Activated CD8-positive, alpha-beta T cell treated with anti-CD3 and anti-CD28 coated beads, Interleukin-2, amount 10 ng/mL, durations not matched to agents 7 days and 5 days (primary cell): Measurements from ENCODE around the gene PCSK4. TPM values are rescaled to one million over a fixed set of nuclear protein-coding genes. Genes with fewer than 3 reads are reported as not detected.

Source experiments
- ATAC-seq: fragments of 150-1000 bp; cut with Tn5 transposase; one replicate; pipeline ENCODE4 v1.10.0; 2021; ENCODE audit warnings: moderate library complexity
- CTCF ChIA-PET: fragments of 350-600 bp; sonication (Branson Sonifier 250); formaldehyde crosslinking; loops from one replicate; lab custom pipeline; 2021; ENCODE audit warnings: antibody characterized with exemption; lab: Charles Lee
- POLR2A ChIA-PET: fragments of 350-600 bp; sonication (Branson Sonifier 250); formaldehyde crosslinking; loops from one replicate; lab custom pipeline; 2021; ENCODE audit warnings: antibody characterized with exemption; lab: Charles Lee
- DNase-seq: peaks from one replicate; pipeline ENCODE4 v3.0.0-alpha.2; 2020
- H3K27ac Mint-ChIP-seq: one replicate; pipeline ENCODE4 v1.8.0; 2021; ENCODE audit warnings: mild to moderate bottlenecking, mixed read lengths
- H3K27me3 Mint-ChIP-seq: one replicate; pipeline ENCODE4 v1.8.0; 2021; ENCODE audit warnings: low read depth, mixed read lengths
- H3K36me3 Mint-ChIP-seq: one replicate; pipeline ENCODE4 v1.8.0; 2021; ENCODE audit warnings: low read depth, mixed read lengths
- H3K4me1 Mint-ChIP-seq: one replicate; pipeline ENCODE4 v1.8.0; 2021; ENCODE audit warnings: low read depth, mixed read lengths
- H3K4me3 Mint-ChIP-seq: one replicate; pipeline ENCODE4 v1.8.0; 2021; ENCODE audit warnings: mild to moderate bottlenecking, mixed read lengths
- H3K9me3 Mint-ChIP-seq: one replicate; pipeline ENCODE4 v1.8.0; 2022; ENCODE audit warnings: mixed read lengths; ENCODE audit not compliant: insufficient read depth
- total RNA-seq, 2 experiments: library from RNA; stranded (reverse); gene quantifications; one replicate each; pipeline ENCODE4 v1.2.3, GENCODE V29; 2021

PCSK4 gene
- total RNA-seq, 2 experiments from 2014 or later: 3.4 to 4.1 TPM

DNA sequence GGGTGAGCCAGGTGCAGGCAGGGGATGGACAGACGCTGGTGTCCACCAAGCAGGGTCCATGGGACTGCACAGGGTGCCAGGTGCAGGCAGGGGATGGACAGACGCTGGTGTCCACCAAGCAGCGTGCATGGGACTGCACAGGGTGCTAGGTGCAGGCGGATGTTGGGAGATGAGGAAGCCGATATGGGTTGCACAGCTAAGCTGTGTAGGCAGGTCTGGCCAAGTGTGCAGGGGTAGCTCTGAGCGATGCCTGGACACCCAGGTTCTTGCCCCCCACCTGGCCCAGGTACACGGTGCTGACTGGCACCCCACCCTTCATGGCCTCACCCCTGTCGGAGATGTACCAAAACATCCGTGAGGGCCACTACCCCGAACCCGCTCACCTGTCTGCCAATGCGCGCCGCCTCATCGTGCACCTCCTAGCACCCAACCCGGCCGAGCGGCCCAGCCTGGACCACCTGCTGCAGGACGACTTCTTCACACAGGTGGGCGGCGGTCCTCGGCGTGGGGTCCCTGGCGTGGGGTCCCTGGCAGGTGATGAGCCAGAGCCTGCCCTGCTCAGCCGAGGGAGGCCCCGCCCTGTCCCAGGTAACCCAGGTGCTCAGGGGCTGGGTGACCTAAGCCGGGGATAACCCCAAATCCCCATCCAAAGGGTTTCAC, 37.6 kb upstream of the PCSK4 start:
- H3K36me3 Mint-ChIP-seq: no peaks in the 10 kb centered on the region
- no peaks in the 10 kb centered on the region for H3K9me3 Mint-ChIP-seq
- peaks cover 23% of the 10 kb centered on the region for H3K27me3 Mint-ChIP-seq
- ATAC-seq (no peak), DNase-seq (no peak)
- CTCF ChIA-PET: no interaction called here
- no peak overlapping the region for H3K4me3 Mint-ChIP-seq
- no peak overlapping the region for H3K27ac Mint-ChIP-seq
- peaks cover 2% of the 10 kb centered on the region for H3K4me1 Mint-ChIP-seq
- POLR2A ChIA-PET: no interaction called here

DNA sequence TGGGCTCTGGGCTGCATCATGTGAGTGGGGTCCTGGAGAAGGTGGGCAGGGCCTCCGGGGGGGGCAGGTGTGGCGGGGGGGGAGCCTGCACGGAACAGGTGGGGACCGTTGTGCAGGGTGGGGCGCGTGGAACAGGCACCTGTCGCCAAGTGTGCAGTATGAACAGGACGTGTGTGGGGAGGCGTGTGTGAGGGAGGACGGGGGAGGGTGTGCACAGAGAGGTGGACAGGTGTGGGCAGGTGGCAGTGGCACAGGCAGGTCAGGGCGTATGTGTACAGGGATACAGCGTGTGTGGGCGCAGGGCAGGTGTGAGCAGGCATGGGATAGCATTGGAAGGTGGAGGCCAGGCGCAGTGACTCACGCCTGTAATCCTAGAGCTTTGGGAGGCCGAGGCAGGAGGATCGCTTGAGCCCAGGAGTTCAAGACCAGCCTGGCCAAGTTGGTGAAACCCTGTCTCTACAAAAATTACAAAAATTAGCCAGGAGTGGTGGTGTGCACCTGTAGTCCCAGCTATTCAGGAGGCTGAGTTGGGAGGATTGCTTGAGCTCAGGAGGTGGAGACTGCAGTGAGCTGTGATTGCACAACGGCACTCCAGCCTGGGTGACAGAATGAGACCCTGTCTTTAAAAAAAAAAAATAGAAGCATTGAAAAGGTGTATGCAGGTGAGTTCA, 37.0 kb upstream of the PCSK4 start:
- H3K9me3 Mint-ChIP-seq: no peaks in the 10 kb centered on the region
- H3K27me3 Mint-ChIP-seq: peaks cover 23% of the 10 kb centered on the region
- ATAC-seq (no peak), DNase-seq (no peak)
- H3K36me3 Mint-ChIP-seq: no peaks in the 10 kb centered on the region
- peaks cover 2% of the 10 kb centered on the region for H3K4me1 Mint-ChIP-seq
- H3K27ac Mint-ChIP-seq: no peak overlapping the region
- H3K4me3 Mint-ChIP-seq: no peak overlapping the region
- ChIA-PET POLR2A (no interaction called here), CTCF (no interaction called here)

DNA sequence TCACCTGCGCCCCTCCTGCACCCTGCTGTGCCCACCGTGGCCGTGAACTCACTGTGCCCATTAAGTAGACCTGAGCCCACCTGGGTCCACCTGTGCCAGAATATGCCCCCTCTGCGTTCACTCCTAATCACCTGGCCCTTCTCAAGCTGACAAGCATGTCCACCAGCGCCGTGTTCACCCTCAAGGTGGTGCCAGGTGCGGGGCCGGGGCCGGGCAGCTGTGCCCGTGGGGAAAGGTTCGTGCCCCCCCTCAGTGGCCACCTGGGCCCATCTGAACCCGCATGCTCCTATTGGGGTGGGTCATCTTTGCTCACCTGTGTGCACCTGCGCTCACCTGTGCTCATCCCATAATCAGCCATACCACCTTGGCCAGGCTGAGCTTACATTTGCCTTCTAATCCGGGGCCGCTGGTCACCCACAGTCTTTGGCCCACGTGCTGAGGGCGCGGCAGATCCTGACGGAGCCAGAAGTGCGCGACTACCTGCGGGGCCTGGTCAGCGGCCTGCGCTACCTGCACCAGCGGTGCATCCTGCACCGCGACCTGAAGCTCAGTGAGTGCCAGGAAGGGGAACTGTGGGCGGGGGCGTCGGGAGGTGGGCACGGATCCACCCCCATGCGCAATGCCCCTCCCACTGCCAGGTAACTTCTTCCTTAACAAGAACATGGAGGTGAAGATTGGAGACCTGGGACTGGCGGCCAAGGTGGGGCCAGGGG, 36.1 kb upstream of the PCSK4 start:
- H3K4me1 Mint-ChIP-seq: peaks cover 2% of the 10 kb centered on the region

DNA sequence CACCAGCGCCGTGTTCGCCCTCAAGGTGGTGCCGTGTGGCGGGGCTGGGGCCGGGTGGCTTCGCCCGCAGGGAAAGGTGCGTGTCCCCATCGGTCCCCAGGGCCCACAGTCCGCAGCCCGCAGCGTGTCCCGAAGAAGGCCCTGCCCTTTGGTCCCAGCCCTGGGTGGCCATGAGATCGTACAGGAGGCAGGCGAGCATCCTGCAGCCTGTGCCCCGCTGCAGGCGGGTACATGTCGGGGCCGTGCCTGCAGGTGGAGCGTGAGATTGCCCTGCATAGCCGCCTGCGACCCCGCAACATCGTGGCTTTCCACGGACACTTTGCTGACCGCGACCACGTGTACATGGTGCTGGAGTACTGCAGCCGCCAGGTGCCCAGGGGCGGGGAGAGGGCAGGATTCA, 35.2 kb upstream of the PCSK4 start:
- Mint-ChIP-seq H3K9me3 (no peaks in the 10 kb centered on the region), H3K36me3 (no peaks in the 10 kb centered on the region), H3K27ac (no peak overlapping the region), H3K27me3 (peaks cover 25% of the 10 kb centered on the region), H3K4me3 (no peak overlapping the region), H3K4me1 (peaks cover 2% of the 10 kb centered on the region)
- ATAC-seq: no peak
- ChIA-PET POLR2A (no interaction called here), CTCF (no interaction called here)
- no peak for DNase-seq

More for the DNA sequence above, 36.1 kb upstream of the PCSK4 start:
- no peaks in the 10 kb centered on the region for H3K36me3 Mint-ChIP-seq
- ChIA-PET POLR2A (no interaction called here), CTCF (no interaction called here)
- H3K27me3 Mint-ChIP-seq: peaks cover 25% of the 10 kb centered on the region
- H3K27ac Mint-ChIP-seq: no peak overlapping the region
- no peak for DNase-seq
- H3K9me3 Mint-ChIP-seq: no peaks in the 10 kb centered on the region
- no peak for ATAC-seq
- no peak overlapping the region for H3K4me3 Mint-ChIP-seq

DNA sequence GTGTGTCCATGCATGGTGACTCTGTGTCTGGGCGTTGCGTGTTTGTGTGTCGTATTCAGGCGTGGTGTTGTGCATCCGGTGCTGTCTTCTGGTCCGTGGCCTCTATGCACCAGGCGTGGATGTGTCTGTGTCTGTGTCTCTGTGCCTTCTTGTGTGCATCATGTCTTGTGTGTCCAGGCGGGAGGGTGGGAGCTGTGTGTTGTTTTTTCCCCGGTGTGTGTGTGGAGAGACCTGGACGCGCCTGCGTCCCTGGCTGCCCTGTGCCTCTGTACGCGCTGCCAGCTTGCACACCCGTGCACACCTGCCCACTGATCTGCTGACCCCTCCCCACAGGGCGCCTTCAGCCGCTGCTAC, 34.8 kb upstream of the PCSK4 start:
- ChIA-PET POLR2A (no interaction called here), CTCF (no interaction called here)
- ATAC-seq: no peak
- no peaks in the 10 kb centered on the region for H3K36me3 Mint-ChIP-seq
- peaks cover 2% of the 10 kb centered on the region for H3K4me1 Mint-ChIP-seq
- peaks cover 25% of the 10 kb centered on the region for H3K27me3 Mint-ChIP-seq
- H3K9me3 Mint-ChIP-seq: no peaks in the 10 kb centered on the region
- DNase-seq: no peak
- H3K27ac Mint-ChIP-seq: no peak overlapping the region
- no peak overlapping the region for H3K4me3 Mint-ChIP-seq

DNA sequence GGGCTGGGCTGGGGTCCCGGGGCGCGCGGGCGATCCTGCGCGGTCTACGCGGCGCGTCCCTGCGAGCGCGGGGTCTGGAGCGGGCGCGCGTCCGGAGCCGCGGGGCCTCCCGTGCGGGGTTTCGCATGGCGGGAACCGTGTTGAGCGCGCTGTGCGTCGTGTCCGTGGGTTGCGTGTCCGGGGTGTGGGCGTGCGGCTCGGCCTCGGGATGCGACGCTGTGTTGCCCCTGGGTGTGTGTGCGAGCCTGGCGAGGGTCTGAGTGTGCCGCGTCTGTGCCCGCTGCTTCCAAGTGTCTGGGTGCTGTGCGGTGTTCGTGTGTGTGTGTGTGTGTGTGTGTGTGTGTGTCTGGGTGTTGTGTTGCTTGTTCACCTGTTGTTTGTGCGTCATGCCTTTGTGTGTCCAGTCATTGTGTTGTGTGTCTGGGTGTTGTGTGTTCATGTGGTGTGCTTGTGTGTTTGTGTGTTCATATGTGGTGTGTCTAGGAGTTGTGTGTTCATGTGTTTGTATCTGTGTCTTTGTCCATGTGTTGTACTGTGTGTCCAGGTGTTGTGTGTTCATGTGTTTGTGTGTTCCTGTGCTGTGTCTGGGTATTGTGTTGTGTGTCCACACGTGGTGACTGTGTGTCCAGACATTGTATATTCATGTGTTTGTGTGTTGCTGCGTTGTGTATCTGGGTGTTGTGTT, 34.3 kb upstream of the PCSK4 start:
- CTCF ChIA-PET: no interaction called here
- no peaks in the 10 kb centered on the region for H3K9me3 Mint-ChIP-seq
- DNase-seq (no peak), ATAC-seq (no peak)
- no peaks in the 10 kb centered on the region for H3K36me3 Mint-ChIP-seq
- peaks cover 2% of the 10 kb centered on the region for H3K4me1 Mint-ChIP-seq
- H3K27ac Mint-ChIP-seq: no peak overlapping the region
- peaks cover 25% of the 10 kb centered on the region for H3K27me3 Mint-ChIP-seq
- POLR2A ChIA-PET: no interaction called here
- no peak overlapping the region for H3K4me3 Mint-ChIP-seq

DNA sequence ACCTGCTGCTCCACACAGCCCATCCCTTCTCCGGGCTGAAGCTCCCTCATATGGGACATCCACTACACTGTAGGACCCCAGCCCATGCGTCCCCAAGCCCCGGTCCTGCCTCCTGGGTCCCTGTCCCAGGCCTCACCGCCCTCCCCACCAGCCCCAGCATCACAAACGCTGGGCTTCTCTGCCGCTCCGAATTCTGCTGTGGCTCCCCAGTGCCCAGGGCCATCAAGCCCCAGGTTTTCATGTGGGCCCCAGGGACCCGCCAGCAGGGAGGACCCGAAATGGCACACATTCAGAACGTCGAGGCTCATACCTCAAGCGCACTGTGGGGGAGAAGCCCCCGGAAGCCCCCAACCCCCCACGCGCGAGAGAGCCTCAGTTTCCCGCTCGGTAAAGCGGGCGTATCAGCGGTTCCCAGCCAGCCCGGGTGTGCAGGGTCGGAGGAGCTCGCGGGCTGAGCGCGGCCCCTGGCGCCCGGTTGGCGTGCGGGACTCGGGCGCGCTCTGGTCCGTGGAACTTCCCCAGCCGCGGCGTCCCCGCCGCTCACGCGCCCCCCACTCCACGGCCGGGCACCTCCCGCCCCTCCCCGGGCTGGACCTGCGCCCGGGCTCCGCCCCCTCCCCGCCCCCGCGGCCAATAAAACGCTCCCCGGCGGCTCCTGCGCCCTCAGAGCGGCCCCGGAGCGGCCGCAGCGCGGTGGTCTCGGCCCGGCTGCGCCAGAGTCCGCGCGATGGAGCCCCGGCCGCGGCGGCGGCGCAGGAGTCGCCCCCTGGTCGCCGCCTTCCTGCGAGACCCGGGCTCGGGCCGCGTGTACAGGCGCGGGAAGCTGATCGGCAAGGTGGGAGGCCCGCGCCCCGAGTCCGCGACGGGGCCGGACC, 33.5 kb upstream of the PCSK4 start, which contains the start of gene PLK5:
Gene PLK5 (plus strand): TSS at position 666 of the 875 bp plus-strand sequence. CDS start 2,920 bp downstream, outside the sequence.
- peaks cover 2% of the 10 kb centered on the region for H3K4me1 Mint-ChIP-seq
- H3K36me3 Mint-ChIP-seq: no peaks in the 10 kb centered on the region
- no peaks in the 10 kb centered on the region for H3K9me3 Mint-ChIP-seq
- DNase-seq (no peak), ATAC-seq (no peak)
- H3K4me3 Mint-ChIP-seq: no peak within 1 kb of the TSS
- CTCF ChIA-PET: no interaction called here
- H3K27me3 Mint-ChIP-seq: peaks cover 25% of the 10 kb centered on the region
- POLR2A ChIA-PET: no interaction called here
- H3K27ac Mint-ChIP-seq: no peak within 1 kb of the TSS

DNA sequence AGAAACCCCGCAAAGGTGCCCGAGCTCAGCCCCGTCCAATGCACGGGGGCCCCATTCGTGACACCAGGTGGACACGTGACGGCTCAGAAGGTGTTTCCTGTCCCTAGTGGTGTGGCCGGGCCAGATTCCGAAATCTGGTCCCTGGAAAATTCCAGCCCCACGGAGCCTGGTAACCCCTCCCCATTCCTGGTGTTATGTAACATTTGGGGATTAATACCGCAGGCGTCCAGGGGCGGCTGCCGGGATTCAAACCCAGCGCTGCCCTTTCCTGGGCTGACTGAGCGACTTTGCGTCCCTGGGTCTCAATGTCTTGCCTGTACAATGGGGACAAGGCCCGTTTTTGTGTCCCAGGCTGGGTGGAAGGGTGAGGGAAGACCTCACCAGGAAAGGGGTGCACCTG, 32.7 kb upstream of the PCSK4 start:
- Mint-ChIP-seq H3K36me3 (no peaks in the 10 kb centered on the region), H3K27me3 (peaks cover 25% of the 10 kb centered on the region), H3K27ac (no peak overlapping the region), H3K4me1 (peaks cover 2% of the 10 kb centered on the region), H3K9me3 (no peaks in the 10 kb centered on the region), H3K4me3 (no peak overlapping the region)
- no peak for DNase-seq
- ChIA-PET POLR2A (interaction anchor here (0.6 kb wide), 1 partner anchor 231 kb away, joined by 3 read pairs; no protein-coding TSS in a partner anchor), CTCF (no interaction called here)
- no peak for ATAC-seq

DNA sequence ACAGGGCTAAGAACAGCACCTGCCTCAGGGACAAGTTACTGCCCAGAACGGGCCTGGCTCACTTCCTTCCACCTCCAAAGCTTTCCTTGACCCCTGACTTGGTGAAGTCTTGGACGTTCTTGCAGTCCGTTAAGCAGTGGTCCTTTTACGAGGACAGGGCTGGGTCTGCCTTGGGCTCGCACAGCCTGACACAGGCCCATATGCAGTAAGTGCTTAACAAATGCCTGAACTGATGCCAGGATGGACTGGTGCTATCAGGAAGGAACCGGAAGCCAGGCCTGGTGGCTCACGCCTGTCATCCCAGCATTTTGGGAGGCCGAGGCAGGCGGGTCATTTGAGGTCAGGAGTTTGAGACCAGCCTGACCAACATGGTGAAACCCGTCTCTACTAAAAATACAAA, 31.9 kb upstream of the PCSK4 start:
- H3K27ac Mint-ChIP-seq: no peak overlapping the region
- H3K4me3 Mint-ChIP-seq: no peak overlapping the region
- no peak for DNase-seq
- H3K4me1 Mint-ChIP-seq: peaks cover 2% of the 10 kb centered on the region
- no peaks in the 10 kb centered on the region for H3K9me3 Mint-ChIP-seq
- ChIA-PET POLR2A (no interaction called here), CTCF (interaction anchor here (1.2 kb wide), 1 partner anchor 25 kb away, joined by 4 read pairs; no protein-coding TSS in a partner anchor)
- no peak for ATAC-seq
- H3K27me3 Mint-ChIP-seq: peaks cover 25% of the 10 kb centered on the region
- H3K36me3 Mint-ChIP-seq: no peaks in the 10 kb centered on the region

DNA sequence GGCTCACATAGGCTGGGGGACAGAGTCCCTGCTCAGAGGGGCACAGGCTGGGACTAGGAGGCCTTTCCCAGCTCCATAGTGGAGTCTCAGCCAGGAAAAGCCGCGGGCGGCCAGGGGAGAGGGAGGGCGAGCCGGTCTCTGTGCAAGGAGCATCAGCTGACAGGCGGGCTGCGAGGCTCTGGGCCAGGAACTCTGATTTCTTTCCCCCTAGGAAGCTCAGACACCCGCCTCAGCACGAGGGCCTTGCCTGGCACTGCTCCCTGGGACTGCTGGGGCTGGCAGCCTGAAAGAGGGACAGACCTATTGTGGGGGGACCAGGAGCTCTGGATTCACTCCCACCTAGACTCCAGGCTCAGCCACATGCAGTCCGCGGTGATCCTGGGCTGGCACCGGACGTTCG, 31.5 kb upstream of the PCSK4 start:
- H3K27me3 Mint-ChIP-seq: peaks cover 25% of the 10 kb centered on the region
- ChIA-PET CTCF (interaction anchor here (1.2 kb wide), 1 partner anchor 25 kb away, joined by 4 read pairs; no protein-coding TSS in a partner anchor), POLR2A (no interaction called here)
- ATAC-seq (no peak), DNase-seq (no peak)
- H3K27ac Mint-ChIP-seq: no peak overlapping the region
- no peaks in the 10 kb centered on the region for H3K36me3 Mint-ChIP-seq
- H3K4me1 Mint-ChIP-seq: peaks cover 2% of the 10 kb centered on the region
- H3K9me3 Mint-ChIP-seq: no peaks in the 10 kb centered on the region
- H3K4me3 Mint-ChIP-seq: no peak overlapping the region

DNA sequence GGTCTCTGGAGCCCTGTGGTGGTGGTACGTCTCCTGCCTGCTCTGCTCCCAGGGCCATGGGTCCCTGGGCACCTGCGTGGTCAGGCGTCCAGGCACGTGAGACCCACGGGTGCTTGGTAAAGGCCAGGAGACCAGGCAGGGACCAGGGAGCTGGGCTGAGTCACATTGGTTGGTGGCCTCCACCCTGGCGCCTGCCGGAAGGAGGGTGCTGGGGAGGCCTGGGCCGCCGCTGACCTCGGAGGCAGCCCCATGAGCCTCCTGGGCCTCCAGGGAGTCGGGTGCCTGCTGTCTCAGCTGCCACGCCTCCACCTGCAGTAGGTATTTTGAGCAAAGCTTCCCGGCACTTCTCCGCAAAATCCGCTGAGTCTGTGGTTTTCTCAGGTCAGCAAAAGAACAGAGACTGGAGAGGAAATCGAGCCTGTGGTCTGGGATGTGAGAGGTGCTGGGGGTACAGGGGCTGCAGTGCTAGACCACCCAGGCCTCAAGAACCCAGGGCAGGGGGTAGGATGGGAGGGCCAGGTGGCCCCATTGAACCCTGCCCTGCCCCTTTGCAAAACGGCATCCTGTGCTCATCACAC, 30.1 kb upstream of the PCSK4 start:
- no peaks in the 10 kb centered on the region for H3K9me3 Mint-ChIP-seq
- ChIA-PET CTCF (no interaction called here), POLR2A (no interaction called here)
- no peak overlapping the region for H3K4me3 Mint-ChIP-seq
- no peaks in the 10 kb centered on the region for H3K36me3 Mint-ChIP-seq
- peaks cover 16% of the 10 kb centered on the region for H3K27me3 Mint-ChIP-seq
- peaks cover 2% of the 10 kb centered on the region for H3K4me1 Mint-ChIP-seq
- no peak overlapping the region for H3K27ac Mint-ChIP-seq
- DNase-seq (no peak), ATAC-seq (no peak)
